Activated naive CD4-positive, alpha-beta T cell treated with Interleukin-2 at 50 U/mL for 16 hours (primary cell): ENCODE data around the gene QTRT2.

Experiments used
- DNase-seq: peaks from one replicate; pipeline ENCODE4 v3.0.0-alpha.2; 2020

Gene QTRT2

DNA sequence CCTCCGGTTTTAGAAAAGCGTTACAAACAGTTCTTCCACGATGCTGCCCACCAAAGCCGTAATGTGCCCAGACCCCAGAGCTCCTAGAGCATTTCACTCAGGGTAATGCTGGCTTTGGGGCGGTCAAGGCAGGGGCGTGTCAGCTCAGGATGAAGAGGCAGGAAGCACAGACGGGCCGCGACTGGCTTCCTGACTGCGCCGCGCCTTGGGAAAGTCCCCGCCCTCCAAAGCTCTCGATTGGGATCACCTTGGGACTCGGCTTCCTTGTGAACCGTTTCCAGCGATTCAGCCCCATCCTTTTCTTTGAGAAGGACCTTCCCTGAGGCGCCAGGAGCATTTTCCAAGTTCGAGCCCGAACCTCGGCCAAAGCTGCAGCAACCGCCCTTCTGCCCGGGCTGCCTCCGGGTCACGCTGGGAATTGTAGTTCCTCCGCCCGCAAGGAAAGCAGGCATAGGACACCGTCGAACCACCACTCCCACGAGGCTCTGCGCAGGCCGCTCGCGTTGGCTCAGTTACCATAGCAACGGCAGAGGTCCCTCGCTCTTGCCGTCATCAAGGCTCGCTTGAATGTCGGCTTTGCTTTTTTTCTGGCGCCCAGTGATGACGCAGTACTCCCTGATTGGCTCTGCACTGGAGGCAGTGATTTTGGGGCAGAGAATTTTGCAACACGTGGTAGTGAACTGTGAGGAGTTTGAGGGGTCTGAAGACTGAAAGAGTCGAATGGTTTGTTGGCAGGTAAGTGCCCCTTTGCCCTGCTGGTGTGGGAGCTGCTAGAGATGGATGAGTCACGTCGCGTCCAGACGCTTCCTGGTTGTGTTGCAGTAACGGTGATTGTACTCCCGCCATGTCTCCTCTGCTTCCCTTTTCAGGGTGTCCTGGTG is at the start of gene QTRT2, which contains the start of gene CCDC191:
Gene QTRT2 (plus strand): TSS at position 608 of the 881 bp plus-strand sequence. CDS start 8,521 bp downstream, outside the sequence.
Gene CCDC191 (minus strand): TSS at position 397 of the 881 bp plus-strand sequence. CDS start 60 bp downstream, at position 337.
- DNase-seq: peak; percentile 98

DNA sequence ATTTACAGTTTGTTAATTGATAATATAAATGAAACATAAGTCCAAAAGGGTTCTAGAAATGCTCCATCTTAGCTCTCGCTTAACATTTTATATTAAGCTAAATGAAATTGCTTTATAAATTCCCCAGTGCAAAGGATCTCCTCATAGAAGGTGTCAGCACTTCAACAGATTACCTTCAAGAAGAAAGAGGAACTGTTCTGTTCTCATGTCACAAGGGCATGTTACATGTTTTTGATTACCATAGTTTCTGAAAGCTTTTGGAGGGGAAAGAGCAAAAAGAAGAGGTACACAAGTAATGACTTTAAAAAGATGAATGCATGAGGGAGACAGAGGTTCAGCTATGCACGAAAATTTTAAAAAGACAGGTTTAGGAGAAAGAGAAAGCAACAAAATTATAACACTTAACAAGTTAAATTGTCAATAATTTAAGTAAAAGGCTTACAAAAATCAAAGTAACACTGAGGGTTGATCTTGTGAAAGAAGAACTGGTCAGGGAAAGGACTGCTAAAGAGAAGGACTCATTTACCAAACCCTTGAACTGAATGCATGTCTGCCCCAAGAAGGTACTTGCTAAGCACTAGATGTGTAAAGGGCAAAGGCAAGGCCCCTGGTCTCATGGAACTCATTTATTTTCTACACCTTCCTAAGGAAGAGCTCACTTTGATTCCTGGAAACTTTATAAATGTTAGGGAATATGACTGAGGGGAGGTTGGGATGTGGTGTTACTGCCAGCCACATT is 45.3 kb upstream of the QTRT2 start:
- no peak for DNase-seq

DNA sequence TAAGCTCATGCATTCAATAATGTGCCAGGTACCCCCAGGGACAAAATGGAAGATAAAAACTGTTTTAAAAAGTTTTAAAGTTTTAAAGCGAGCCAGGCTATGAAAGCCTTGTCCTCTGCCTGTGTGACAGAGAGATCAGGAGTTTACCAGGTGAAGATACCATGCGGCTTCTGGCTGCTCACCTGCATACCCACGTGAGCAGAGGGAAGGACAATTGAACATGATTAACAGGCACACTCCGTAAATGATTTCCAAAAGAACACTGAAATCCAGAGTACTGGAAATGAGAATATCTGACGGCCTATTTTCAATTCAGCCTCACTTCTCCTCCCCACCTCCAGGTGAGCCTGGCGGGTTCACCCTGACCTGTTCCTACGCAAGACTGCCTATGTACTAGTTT is 42.3 kb upstream of the QTRT2 start:
- no peak for DNase-seq

DNA sequence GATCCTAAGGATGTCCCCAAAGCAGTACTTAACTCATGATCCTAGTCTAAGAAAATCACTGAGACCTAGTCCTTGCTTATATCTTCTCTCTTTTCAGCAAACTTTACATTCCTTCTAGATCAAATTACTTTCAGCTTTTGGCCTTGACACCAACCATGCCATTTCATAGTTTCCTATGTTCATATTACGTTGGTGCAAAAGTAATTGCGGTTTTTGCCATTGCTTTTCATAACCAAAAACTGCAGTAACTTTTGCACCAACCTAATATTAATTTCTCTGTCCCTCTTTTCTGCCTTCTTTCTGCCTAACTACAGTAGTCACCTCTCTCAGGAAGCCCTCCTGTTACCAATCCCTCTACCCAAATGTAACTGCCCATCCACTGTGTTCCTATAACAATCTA is 37.1 kb upstream of the QTRT2 start:
- DNase-seq: no peak

DNA sequence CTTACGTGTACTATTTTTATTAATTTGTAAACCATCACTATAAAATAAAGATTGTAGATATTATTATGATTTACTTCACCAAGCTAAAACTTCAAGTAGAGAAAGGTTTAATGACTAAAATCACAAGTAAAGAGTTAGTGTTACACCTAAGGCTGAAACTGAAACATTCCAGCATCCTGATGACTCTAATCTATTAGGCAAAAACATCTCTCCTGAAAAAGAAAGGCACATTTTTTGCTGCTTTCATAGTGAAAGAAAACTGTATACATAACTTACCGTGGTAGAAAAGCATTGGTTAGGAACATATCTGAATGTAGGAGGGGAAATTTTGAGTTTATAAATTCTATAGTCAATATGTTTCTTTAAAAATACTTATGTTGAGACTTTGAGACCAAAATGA is 35.6 kb upstream of the QTRT2 start:
- DNase-seq: no peak

DNA sequence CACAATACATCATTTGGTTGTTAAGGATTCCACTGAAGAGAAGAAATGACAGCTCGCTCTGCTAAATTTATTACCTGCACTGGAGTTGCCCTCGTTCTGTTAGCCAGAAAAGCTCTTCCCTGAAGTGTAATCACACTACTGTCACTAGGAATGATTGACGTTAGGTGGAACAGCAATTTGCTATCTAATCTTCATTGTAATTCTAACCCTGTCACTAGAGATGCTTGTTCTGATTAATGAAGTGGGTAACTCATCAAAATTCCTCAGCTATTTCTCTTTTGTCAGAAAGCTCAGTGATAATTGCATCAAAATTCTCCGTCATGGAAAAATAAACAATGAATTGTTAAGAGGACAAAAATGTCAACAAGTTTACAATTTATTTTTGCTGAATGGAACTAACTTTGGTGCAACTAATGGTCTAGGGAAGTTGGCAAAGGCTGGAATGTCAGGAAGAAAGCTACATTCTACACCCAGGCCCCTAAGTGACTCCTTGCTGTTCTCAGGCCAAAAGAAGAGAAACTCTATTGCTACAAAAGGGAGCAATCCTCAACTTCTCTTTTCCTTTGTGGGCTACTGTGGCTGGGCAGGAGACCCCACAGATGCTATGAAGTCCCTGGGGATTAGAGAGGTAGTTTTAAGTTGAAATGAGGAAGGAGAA is 34.3 kb upstream of the QTRT2 start:
- no peak for DNase-seq

DNA sequence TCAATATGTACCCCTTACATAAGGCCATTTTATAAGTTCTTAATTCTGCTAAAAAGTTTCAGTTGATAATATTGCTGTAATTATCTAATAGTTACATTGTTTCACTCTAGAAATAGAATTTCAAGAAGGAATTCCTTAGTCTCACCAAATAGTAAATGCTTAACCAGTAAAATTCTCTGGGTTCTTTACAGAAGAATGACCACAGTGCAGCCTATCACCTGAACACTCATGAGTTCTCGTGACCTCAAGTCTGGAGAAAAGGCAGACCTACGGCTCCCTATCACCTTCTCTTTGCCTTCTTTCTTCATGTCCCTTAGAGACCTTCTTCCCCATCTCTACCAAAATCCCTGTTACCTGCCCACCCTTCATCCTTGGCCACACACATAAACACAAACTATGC is 31.1 kb upstream of the QTRT2 start:
- DNase-seq: no peak

DNA sequence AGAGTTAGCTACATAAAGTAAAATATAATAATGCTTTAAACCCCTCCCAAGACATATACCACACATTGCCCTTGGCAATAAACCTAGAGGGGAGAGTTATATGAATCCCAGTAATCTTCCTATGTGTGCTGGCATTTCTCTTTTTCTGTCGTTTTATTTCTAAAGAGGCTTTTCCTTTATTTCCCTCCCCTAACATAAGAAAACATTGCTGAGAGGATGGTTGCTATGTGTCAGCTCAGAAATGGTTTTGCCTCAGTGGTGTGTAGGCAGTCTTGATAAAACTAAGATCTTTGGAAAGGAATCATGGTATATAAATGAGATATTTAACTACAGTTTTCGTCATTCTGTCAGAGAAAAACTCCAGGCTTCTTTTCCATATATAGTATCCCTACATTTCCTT is 30.2 kb upstream of the QTRT2 start:
- no peak for DNase-seq

DNA sequence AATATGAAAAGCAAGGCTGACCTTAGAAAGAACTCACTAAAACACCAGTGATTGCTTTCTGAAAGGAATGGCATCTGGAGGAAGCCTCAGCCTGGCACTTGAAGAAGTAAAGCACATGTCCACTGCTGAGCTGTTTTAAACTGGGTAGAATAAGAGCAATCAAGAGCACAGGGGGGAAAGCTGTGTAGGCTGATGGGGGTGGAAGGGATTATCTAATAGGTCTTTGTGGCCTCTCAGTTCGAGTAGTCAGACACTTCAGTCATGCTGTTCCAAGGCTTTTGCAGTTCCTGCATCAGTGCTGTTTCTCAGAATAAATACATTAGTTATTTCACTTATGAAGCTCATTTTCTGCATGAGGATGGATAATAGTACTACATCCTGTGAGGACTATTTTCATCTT is 22.8 kb upstream of the QTRT2 start:
- no peak for DNase-seq

DNA sequence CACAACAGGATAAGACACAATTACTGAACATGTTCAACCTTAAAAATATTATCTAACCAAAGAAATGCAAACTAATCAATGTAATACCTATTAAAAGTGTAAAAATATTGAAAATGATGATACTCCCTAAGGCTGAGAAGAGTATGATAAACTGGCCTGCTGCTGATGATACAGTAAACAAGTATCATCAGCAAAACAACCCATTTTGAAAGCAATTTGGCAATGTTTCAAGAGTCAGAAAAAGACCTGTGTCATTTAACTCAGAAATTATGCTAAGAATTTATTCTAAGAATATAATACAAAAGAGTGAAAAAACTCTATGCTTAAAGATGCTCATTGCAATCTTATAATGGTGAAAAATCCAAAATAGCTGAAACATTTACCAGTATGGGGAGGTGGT is 22.3 kb upstream of the QTRT2 start:
- DNase-seq: no peak

DNA sequence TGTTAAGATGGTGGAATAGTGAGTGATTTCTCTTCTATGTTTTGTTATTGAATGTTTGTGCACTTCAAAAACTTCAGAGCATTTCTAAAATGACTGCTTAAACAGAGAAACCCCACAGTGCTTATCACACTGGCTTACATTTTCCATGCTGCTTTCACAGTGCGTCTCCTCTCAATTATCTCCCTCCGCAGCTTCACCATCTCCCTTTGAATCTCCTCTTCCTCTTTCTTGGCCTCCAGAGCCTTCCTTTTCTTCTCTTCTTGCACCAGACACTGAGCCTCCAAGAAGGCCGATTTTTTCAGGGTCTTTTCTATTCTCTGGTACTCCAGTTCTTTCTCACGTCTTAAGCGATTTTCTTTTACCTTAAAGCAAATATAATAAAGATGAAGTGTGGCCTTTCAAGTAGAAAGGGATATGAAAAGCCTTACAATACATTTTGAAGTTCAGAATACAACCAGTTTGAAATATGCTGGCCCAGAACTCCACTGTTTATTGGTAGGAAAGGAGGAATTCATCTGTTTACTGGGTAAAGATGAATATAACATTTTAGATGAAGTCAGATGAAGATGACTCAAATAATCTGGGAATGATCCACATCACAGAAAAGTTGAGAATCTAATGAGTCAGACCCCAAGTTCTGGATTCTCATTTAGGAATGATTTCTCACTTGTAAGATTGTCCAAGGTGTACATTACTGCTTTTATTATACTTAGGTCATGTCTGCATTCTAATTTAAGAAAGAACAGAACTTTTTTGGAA is 21.6 kb upstream of the QTRT2 start:
- DNase-seq: no peak

DNA sequence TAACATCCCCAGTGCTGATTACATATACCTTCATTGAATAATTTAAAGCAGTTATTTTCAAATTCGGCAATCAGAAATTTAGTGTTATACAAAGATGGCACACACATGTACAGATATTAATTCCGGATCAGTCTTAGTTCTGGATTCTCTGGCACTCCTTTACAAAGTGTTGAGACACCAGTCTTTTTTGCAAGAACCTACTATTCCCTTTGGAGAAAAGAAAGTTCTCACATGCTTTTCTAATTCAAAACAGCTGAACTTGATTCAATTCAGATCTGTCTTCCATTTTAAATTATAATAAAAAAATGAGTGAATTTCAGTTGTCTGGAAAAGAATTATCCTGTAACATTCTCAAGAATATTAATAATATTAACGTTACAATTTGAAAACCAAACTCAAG is 20.6 kb upstream of the QTRT2 start:
- no peak for DNase-seq

DNA sequence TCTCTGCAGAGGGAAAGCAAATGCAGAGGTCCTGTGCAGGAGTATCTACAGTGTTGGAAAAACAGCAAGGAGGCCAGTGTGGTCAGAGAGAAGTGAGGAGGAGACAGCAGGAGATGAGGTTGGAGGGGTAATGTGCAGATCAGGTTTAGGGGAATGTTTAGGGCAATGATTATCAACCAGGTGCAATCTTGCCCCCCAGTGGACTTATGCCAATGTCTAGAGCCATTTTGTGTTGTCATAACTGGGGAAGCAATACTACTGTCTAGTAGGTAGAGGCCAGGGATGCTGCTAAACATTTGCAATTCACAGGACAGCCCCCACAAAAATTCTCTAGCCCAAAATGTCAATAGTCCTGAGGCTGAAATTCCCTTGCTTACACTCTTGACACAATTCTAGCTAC is 13.3 kb upstream of the QTRT2 start:
- DNase-seq: no peak

DNA sequence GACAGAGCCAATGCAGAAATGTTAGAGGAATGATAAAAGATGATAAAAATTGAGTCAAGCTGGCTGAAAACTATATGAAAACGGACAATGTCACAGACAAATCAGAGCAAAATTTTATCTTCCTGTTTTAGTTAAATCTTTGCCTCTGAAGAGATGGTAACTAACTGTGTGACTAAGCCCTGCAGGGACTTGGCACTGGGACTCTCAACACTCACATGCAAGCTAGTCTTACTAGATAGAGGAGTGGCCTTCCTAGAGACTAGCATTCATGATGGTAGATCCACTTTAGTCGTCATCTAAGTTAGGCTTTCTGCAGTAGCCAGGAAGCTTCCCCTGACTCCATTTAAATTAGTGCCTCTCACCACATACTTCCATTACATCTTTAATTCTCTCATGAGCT is 4.3 kb upstream of the QTRT2 start:
- no peak for DNase-seq

DNA sequence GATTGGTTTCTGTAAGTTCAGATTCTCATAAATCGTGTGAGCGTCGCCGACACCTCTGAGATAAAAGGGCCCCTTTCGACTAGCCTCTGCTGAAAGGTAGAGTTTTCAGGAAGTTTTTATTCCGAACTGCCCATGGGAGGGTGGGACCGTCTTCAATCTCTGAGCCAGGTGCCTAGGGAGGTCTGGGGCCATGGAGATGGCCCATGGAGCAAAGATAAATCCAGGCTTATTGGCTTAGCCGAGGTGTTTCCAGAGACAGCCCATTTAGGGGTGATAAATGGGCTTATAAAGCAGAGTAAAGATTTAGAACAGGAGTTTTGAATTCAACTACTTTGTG is 442 bp downstream of the QTRT2 start:
- no peak for DNase-seq

DNA sequence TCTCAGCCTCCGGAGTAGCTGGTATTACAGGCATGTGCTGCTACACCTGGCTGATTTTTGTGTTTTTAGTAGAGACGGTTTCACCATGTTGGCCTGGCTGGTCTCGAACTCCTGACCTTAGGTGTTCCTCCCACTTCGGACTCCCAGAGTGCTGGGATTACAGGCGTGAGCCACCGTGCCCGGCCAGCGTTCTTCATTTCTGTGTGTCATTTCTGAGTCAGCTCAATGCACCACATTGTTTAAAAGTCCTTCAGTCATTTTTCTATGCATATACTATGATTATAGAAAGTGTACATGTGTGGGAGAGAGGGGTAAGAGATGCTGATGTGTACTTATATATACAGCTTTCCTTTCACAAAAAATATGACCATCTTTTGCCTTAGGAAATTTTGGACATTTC is 2.1 kb downstream of the QTRT2 start:
- DNase-seq: no peak

DNA sequence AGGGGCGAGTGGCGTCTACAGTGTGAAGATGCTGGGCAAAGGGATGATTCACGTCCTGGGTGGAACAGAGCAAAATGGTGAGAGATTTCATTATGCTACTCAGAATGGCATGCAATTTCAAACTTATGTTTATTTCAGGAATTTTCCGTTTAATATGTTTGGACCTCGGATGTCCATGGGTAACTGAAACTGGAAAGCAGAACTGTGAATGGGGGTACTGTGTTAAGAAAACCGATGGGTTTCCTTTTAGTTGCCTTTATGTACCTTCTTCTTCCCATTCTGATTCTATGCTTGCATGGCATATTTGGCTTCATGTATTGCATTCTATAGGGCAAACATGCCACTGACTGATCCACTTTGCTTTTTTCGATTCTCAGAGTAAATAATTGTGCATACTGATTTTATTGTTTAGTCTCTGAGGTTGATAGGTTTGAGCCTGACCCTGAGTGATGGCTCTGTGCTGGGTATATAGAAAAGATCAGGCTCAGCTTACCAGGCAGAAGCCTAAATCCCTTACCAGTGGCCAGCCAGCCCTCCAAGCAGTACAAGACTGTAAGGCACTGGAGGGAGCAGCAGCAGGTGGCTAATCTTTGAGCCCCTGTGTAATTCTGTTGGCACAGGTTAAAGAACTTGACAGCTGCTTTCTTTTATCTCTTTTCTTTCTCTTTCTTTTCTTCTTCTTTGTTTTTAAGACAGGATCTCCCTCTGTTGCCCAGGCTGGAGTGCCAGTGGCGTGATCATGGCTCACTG is 4.5 kb downstream of the QTRT2 start:
- DNase-seq: no peak

DNA sequence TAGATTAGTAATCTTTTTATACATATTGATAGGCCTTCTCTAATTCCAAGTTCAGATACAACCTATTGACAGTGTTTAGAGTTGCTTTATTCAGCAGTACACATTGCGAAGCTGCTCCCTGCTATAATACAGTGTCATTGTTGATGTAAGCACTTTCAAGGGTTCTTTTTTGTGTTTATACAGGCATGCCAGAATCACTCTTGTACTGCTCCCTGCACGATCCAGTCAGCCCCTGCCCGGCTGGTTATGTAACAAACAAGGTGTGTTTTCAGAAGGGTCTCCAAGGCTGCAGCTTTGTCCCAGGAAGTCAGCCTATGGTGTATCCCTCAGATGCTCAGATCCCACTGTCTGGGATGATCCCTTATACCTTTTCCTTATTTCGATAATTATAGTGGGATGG is 11.3 kb downstream of the QTRT2 start:
- no peak for DNase-seq

DNA sequence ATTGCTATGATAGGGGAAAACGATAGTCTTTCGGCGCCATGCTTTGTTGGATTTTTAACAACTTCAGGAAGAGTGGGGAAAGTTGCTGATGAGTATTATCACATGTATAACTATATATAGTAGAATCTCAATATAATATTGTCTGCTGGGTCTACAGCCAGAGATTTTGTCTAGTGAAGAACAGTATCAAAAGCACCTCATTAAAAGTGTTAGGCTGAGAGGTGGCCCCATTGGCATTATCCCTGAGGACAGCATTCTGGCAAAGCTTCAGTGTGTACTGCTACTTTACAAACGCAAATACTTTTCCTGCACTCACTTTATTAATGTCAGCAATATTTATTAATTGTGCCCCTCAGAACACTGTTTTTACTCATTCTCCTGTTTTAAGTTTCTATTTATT is 11.8 kb downstream of the QTRT2 start:
- no peak for DNase-seq

DNA sequence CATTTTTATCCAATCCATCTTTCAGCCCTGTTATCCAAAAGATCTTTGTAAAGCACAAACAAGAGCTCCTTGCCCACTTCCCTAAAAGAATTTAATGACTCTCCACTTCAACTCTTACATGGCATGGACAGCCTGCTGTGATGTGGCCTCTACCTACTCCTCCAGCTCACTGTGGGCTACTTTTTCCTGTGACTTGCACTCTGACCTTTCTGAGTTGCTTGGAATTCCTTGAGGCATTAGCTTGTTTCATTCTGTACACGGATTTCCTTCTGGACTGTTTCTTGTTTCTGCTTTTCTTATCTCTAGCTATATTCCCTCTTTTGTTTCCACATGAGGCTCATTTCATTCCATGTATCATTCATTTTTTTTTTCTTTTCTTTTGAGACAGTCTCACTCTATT is 15.2 kb downstream of the QTRT2 start:
- DNase-seq: no peak

DNA sequence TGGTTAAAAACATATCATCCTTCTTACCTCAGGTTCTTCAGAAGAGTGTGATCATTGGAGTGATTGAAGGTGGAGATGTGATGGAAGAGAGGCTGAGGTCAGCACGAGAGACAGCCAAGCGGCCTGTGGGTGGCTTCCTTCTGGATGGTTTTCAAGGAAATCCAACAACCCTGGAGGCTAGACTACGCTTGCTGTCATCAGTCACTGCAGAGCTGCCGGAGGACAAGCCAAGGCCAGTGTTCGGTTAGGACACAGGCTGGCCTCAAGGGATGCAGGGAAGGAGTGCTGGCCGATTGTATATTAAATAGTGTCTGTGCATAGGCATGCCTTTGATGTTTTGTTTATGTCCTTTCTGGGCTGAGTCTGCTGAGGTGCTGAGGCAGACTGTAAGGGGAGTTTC is 20.2 kb downstream of the QTRT2 start:
- DNase-seq: no peak

DNA sequence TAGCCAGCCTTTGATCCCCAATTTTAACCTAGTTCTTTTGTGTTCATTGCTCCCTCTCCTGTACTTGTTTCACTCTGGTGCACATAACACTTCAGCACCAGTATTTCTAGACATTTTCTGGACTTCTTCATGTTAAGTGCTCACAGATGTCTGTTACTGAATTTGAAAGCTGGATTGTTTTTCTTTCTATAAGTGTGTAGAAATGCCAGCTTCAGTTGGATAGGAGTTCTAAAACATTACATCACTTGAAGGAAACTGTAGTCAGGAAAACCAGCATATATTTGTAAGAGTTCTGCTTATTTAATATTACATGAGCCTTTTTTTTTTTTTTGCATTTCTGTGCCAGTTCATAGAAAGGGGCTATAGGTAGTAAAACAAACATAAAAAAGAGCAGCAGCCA is 21.6 kb downstream of the QTRT2 start:
- no peak for DNase-seq
